GM03348 (cell line): ENCODE measurements around the gene AFF3.

ENCODE experiments used
- DNase-seq: peaks from one replicate; pipeline ENCODE4 v3.0.0; 2012; ENCODE audit warnings: low spot score

The AFF3 gene

DNA sequence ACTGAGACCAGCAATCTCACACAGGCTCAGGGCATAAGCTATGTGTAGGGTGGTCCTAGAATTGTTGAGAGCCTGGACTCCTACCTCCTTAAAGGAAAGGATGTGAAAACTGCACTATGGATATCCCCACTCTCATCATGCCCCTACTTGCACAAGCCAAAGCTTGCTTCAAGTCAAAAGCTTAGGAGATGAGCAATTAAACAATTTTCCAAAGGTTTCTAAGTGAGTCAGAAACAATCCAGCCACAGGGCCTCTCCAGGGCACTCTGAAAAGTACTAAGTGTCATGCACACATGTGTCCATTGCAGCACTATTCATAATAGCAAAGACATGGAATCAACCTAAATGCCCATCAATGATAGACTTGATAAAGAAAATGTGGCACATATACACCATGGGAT, 215.4 kb downstream of the AFF3 start:
- peak; percentile 24 for DNase-seq

DNA sequence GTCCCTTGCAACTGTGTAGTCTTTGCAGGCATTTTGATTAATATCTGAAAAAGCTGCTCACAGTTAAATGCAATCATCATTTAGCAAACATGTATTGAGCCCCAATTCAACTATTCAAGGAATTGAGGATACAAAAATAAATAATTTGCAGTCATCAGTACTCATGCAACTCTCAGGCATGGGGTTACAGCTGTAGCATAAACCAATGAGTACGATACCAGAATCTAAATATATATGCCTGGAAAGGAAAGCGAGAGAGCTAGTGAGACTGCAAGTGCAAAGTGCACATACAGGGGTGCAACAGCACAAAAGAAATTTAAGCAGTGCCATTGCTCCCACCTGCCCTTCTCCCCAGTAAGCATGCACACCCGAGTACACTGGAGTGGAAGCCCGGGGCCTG, 216.4 kb downstream of the AFF3 start:
- DNase-seq: no peak

DNA sequence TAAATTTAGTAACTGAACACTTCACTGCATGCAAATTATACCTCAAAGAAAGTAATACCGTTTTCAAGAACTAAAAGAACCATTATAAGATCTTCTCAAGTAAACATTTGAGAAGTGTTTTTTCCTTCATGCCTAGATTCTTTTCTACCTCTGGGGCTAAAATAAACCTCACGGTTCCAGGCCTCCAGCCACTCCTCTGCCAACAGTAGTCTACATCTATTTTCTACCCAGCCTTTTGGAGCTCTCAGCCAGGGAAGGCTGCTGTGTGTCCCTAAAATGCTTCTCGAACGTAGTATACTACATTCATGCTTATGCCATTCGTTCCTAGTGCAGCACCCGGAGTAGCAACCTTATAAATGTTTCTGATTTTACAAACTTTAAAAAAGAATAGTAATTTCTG, 219.7 kb downstream of the AFF3 start:
- no peak for DNase-seq

DNA sequence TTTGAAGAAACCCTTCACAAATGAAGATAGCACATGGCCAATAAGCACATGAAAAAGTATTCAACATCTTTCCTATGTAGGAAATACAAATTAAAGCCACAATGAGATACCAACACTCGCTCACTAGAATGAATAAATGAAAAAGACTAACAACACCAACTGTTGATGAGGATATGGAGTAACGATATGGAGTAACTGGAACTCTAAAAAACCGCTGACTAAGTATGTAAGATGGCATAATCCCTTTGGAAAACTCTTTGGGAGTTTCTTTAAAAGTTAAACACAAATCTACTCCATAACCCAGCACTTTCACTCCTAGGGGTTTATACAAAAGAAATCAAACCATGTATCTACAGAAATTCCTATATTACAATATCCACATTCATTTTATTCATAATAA, 220.5 kb downstream of the AFF3 start:
- no peak for DNase-seq

DNA sequence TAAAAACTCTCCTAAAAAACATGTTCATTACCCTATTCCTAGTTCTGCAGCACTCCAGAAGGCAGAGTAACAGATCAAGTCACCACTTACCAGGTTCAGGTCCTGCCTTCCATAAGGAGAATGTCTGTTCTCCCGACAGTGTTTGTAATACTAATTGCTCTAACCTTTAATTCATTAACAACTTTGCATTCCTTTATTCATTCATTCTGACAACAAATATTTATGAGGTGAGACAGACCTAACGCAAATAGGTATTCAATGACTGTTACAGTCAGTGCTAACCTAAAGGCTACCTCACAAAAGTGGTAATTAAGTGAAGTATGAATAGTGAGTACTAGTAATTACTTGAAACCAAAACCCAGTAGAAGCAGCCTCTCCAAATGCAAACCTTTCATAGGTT, 224.0 kb downstream of the AFF3 start:
- no peak for DNase-seq

DNA sequence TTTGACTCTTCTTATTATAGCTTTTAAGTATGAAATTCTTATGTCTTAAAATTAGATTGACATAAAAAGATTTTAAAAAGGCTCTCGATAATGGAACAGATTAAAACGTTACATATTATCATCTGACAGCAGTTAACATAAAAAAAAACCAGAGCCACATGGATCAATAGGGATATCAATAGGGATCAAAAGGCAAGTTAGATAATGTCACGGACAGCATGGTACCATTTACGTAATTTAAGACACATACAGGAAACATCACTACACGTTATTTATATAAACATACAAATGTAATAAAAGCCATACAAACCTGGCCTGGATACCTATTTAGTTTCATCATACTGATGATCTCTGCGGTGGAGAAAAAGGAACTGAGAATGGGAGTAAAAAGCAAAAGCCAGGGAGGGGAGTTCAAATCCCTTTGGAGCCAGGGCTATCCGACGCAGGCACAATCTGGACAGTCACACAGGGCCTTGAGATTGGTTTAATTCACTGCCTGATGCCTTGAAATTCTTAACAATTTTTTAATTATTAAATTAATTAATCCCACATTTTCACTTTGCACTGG, 227.2 kb downstream of the AFF3 start:
- no peak for DNase-seq

DNA sequence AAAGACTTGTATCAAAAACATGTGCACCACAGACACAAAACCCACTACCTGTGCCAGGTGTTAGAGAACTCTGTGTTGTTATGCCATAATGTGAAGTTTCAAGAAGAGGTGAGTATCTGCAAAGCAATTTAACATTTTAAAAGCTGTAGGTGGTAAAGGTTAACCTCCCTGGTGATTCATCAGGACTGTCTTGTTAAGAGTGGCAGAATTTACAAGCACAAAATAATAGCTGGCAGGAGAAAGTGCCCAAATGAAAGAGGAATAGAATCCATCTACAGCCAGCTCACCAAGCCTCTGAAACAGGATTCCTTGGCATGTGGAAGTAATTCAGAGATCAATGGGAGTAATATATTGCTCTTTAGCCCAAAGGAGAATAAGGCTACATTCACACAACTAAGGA, 230.7 kb downstream of the AFF3 start:
- DNase-seq: no peak

DNA sequence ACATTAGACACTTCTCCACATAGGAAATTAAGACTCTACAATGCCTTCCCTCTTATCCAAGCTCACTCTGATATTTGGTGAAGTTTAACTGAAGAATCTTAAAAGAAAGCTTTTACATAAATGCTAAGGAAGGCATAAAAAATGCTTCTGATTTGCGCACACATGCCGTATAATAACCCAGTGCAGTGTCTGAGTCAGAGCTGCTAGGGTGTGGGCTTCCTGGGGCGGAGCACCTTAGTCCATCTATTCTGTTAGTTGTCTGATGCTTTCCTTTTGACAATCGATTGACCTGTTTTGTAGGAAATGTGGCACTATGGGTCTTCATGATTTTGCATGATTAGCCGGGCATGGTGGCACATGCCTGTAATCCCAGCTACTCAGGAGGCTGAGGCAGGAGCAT, 231.5 kb downstream of the AFF3 start:
- no peak for DNase-seq

DNA sequence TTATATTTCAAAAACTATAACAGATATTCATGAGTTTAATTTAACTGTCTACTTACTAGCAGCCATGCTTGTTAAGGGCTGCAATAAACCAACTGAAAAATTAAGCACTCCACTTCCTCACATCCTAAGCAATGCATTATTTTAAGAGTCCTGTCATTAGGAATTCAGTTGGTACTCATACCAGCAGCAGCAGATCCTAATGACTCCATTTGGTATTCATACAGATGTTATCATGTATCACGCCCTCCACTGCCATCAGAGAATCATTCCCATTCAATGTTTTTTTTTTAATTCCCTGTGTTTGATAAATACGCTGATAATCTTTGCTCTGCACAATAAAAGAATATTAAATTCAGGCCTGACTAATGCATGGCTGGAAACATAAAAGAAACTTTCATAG, 236.8 kb downstream of the AFF3 start:
- DNase-seq: no peak

DNA sequence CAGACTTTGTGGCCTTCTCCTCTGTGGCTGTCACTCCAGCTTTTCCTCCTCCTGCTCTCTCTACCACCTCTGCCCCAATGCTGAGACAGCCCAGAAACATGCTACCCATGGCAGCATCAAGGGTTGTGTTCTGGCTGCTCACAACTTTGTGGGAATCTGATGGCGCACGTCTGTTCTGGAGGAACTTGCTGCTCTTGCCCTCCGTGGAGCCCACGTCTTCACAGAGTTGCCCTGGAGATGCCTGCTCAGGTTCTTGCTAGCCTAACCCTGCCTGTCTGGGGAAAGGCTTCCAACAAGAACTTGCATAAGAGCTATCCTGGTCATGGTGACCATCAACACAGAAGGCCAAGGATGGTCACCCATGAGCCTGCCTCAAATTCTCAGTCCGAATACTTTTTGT, 237.4 kb downstream of the AFF3 start:
- DNase-seq: no peak

DNA sequence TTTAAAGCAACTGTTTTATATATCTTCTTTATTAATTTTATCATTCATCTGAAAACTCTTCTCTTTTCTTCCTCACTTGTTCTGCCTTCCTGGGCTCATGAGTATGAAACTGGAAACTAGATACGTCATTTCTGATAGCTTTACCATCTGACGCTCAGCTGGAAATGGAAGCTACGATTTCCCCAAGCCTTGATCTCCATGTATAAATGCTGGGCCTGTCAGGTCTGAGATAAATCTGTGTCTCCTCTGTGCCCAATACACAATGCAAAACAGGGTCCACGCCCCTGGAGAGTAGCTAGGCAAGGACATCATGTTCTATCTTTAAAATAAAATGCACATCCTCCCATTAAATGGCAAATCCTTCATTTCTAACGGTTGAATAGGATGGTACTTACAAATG, 238.4 kb downstream of the AFF3 start:
- no peak for DNase-seq

DNA sequence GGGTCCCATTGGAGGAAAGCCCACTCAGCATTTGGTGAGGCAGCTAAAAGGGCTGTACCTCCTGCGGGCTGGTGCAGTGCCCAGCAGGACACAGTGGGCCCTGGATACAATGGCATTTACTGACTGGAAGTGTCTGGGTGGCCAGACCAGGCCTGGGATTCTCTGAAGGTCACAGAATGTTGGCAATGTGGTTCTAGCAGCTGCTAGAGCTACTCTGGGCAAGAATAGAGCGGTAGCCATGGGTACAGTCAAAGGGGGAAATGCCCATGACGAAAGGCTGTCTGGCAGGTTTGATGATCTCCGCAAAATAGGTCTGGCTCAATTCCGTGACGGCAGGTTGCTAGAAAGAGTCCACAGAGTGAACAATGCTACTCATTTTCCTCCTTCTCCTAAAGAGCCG, 241.8 kb downstream of the AFF3 start:
- no peak for DNase-seq

DNA sequence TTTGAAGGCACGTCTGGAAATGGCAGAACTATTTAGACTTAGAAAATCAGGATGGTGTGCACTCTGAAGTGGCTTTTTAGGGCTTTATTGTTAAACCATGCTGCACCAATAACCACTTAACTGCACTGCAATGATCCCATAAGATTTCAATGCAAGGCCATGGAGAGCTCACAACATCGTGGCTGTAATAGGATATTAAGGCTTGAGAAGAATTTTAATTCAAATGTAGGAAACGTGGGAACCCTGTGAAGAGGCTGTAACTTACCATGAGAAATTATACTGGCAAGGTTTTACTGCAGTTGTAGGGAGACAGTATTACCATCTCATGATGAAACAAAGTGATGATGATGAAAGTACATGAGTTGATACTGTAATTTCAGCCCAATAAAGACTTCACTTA, 242.5 kb downstream of the AFF3 start:
- no peak for DNase-seq

DNA sequence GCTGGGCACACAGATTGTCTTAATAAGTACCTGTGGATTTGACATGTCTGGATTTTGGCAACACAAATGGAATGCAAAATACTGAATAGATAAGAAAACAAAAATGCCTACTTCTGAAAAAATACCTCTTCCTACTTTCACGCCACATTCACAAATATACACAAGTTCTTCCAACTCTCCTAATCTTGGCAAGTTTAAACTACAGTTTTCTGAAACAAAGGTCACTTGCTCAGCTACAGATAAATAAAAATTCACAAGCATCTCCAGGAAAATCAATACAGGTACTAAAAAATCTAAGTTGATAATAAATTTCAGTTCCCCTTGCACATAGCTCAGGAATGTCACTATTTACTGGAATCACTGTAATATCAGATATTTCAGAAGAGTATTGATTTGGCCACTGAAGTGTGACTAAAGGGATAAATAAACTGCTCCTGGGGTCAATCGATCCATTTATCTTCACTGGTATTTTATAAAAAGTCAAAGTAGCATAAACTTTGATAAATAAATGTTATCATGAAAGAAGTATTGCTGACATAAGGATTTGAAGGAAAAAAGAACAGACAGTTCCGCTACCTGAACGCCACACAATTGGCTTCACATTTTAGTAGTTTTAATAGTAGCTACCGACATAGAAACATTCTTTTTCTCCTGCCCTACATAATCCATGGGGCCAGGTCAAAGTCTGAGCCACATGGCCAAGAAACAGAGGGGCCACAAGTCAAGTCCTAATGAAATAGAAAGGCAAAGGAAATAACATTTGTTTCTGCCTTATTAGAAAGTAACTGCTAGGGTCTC, 243.1 kb downstream of the AFF3 start:
- no peak for DNase-seq

DNA sequence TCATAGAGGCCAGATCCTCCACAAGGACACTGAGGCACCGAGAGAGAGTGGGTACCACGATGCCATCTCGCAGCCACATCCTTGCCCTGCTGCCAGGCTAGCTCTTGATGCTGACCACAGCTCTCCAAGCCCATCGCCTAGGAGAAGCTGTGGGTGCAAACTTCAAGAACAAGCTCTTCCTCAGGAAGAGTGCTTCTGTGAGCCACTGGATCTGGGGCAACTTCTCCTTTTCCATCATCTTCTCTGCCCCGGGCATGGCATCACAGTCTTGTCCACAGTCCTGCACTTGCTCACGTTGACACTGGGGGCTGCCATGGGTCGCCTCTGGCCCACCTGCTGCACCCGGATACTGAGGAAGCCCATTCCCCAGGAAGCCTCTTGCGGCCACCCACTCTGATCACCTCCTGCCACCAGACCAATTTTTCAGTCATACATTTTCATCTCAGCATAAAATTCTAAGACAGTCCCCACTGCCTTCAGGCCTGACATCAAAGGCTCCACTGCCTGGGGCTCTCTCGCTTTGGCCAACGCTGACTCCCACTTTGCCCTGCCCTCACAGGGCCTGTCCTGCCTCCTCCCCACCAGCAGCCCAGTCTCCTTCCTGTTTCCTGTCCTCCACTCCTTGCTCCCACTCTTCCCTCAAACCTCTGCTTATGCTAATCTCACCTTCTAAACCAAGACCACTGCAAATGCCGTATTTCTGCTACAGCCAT, 243.9 kb downstream of the AFF3 start:
- no peak for DNase-seq

DNA sequence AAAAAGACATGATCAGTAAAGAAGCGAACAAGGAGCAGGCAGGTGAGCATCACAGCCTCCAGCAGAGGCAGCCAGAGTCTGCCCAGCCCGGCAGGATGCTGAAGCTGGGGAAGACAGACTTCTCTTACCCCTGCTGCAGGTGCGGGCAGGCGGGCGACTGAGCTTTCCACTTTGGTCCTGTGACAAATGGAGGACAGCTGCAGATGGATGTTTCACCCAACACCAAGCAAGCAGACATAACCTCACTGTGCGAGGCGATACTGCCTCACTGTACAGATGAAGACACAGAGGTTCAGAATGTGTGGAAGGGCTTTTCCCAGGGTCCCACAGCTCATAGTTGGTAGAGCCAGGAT, 251.0 kb downstream of the AFF3 start:
- DNase-seq: no peak

DNA sequence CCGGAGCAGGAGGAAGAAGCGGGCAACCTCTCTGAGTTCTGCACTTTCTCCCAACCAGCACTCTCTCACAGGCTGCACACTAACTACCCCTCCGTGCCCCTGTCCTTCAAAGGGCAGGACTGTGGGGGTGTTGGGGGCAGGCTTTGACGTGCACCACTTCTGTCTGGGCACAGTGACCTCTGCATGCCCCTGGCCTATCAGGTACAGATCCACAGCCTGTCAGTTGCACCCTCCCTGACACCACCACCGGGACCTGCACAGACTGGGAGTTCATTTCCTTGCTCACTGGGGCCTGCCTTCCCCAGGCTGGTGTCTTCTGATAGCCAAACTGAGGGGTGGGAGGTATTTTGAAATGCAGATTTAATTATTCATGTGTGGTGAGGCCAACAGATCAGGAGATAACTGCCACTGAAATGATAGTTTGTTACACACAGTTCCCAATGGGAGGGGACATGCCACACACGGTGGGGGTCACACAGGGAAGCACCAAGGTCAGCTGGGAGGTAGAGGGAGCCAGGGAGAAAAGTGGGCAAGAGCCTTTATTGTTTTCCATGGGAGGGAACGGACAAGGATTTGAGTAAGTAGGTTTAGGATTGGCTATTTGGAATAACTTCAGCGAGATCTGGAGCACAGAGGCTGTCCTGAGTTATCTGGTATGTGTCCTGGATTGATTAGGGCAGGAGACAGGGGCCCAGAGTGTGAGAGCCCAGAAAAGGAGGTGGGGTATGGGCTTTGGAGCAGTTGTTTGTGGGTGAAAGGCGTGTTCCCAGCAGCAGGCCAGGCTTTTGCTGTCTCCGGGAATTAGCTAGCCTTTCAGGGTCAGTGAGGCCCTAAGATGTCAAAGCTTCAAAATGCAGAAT, 251.6 kb downstream of the AFF3 start:
- DNase-seq: no peak

DNA sequence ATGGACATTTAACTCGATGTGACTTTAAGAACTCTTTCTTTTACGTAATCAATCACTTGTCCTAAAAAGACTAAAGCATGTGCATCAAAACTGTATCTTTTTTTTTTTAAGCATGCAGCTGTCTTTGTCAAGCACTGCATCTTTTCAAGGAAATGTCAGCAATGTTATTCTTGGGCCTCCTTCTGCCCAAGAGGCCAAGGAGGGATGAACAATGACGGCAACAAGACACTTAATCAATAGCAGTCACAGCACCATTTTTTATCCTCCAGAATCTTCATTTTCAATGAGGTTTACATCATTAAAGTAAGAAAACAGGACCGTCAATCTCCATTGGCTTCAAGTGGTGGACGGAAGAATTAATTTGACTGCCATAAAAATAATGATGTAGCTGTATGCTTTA, 253.8 kb downstream of the AFF3 start:
- no peak for DNase-seq

DNA sequence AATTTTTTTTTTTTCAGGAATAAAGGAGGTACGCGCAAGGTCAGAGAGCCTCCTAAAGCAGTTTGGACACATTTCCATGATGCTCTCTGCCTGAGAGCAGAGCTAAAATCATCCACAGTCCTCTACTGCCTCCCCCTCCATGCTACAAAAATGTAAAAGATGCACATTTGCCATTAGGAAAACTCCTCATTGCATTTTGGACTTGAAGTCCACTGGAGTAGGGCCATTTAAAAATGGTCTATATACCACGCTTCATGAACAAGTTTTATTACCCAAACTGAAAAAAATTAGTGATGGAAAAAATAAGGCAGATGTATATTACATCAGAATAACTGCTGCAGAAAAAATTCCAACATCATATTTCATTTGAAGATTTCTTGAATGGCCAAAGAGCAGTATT, 256.0 kb downstream of the AFF3 start:
- DNase-seq: no peak

DNA sequence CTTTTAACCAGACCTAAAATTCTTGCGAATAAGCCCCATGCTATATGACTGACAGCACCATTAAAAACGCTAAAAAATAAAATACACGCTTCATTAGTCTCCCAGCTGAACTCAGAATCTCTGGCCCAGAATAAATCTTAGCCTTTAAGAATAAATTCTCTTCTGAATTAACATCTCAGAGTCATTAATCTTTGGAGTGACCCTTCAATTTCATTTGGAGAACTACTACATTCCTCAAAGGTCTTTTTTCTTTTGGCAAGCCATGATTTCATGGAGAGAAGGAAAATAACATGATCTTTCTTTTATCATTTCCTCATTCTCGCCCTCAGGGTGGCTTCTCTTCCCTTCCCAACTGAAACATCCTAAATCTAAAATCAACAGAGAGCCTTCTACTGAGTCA, 259.0 kb downstream of the AFF3 start:
- no peak for DNase-seq

DNA sequence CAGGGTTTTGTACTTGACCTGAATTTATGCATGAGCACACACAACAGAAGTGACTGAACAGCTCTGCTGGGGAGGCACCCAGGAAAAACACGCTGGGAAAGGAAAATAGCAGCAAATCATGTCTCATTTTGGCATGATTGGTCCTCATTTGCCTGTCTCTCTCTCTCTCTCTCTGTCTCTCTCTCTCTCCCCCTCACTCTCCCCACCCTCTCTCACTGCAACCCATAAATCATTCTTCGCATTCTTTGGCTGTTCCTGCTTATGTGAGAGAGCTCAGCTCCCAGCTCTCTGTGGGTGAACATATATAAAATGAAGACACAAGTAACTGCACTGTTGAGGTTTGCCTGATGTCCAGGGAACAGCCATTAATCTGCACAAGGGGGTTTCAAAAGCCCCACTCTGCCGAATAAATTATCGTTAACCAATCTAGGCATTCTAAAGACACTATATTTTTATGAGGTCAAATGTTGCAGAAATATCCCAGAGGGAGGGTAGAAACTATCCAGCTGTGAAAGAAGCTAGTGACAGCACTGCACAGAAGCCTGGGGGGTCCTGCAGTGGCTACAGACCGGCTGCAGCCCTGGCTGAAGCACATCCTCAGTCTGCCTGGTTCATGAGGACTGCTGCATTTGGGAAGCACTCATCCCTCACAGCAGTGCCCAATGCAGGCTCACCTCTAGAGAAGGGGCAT, 260.3 kb downstream of the AFF3 start:
- peak; percentile 32 for DNase-seq

DNA sequence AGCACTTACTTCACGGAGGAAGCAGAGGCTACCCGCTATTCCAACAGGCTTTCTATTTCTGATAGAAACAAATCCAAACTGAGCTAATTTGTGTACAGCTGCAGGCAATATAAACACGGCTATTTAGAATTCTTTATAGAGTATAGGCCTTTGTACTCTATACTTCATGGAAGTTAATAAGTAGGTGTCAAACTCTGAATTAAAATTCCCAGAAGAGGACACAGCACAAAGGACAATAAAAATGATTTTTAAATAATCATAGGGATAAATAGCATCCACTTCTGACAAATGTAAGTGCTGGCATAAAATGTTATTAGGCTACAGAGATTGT, 261.5 kb downstream of the AFF3 start:
- no peak for DNase-seq
